Effector memory CD8-positive, alpha-beta T cell (primary cell): Measurements from ENCODE around the gene KIF26B.

Experiments used
- ATAC-seq: fragments of 150-1000 bp; cut with Tn5 transposase; replicated peaks from 2 replicates; pipeline ENCODE4 v1.10.0; 2021; ENCODE audit warnings: mild to moderate bottlenecking, moderate library complexity
- DNase-seq, 3 experiments: peaks; one replicate each; pipeline ENCODE4 v3.0.0; 2021
- H3K27ac Mint-ChIP-seq, 2 donors: one replicate each; pipeline ENCODE4 v1.8.0; 2022; ENCODE audit warnings: mild to moderate bottlenecking in 2 of 2, mixed read lengths in 2 of 2, moderate library complexity in 2 of 2
- H3K27me3 Mint-ChIP-seq, 2 donors: one replicate each; pipeline ENCODE4 v1.8.0; 2022; ENCODE audit warnings: mixed read lengths in 2 of 2
- H3K36me3 Mint-ChIP-seq: one replicate; pipeline ENCODE4 v1.8.0; 2022; ENCODE audit warnings: mild to moderate bottlenecking, moderate library complexity, mixed read lengths; ENCODE audit not compliant: insufficient read depth
- H3K4me1 Mint-ChIP-seq, 2 donors: one replicate each; pipeline ENCODE4 v1.8.0; 2022; ENCODE audit warnings: low read depth in 2 of 2, mixed read lengths in 2 of 2
- H3K4me3 Mint-ChIP-seq, 2 donors: one replicate each; pipeline ENCODE4 v1.8.0; 2022; ENCODE audit warnings: mild to moderate bottlenecking in 2 of 2, mixed read lengths in 2 of 2, moderate library complexity in 2 of 2
- H3K9me3 Mint-ChIP-seq, 2 donors: one replicate each; pipeline ENCODE4 v1.8.0; 2022; ENCODE audit warnings: mixed read lengths in 2 of 2

Gene KIF26B

GRCh38 chr1:245551536-245551935 is 396.8 kb downstream of the KIF26B start:
- peaks cover 0 to 10% of the 10 kb centered on the region in 2 donors for H3K27me3 Mint-ChIP-seq
- H3K4me3 Mint-ChIP-seq, result no peak overlapping the region
- H3K4me1 Mint-ChIP-seq, result no peaks in the 10 kb centered on the region
- DNase-seq, result no peak
- H3K9me3 Mint-ChIP-seq, result peaks cover 0 to 1% of the 10 kb centered on the region in 2 donors
- no peak for ATAC-seq
- no peaks in the 10 kb centered on the region for H3K36me3 Mint-ChIP-seq
- no peak overlapping the region for H3K27ac Mint-ChIP-seq

GRCh38 chr1:245552331-245552730 is 397.5 kb downstream of the KIF26B start:
- H3K4me3 Mint-ChIP-seq, result no peak overlapping the region
- DNase-seq (no peak), ATAC-seq (no peak)
- peaks cover 0 to 10% of the 10 kb centered on the region in 2 donors for H3K27me3 Mint-ChIP-seq
- no peaks in the 10 kb centered on the region for H3K4me1 Mint-ChIP-seq
- peaks cover 0 to 1% of the 10 kb centered on the region in 2 donors for H3K9me3 Mint-ChIP-seq
- H3K36me3 Mint-ChIP-seq, result no peaks in the 10 kb centered on the region
- H3K27ac Mint-ChIP-seq, result no peak overlapping the region

- no peak for ATAC-seq
- peak overlapping the region in 1 of 2 donors; percentile 39 for H3K27ac Mint-ChIP-seq
Observed at GRCh38 chr1:245556057-245556456, 401.3 kb downstream of the KIF26B start.

GRCh38 chr1:245558069-245558468 is 403.3 kb downstream of the KIF26B start:
- no peak overlapping the region for H3K27ac Mint-ChIP-seq
- H3K9me3 Mint-ChIP-seq, result no peaks in the 10 kb centered on the region
- peaks cover 18 to 19% of the 10 kb centered on the region in 2 donors for H3K27me3 Mint-ChIP-seq
- DNase-seq (no peak), ATAC-seq (no peak)
- H3K36me3 Mint-ChIP-seq, result no peaks in the 10 kb centered on the region
- no peak overlapping the region for H3K4me3 Mint-ChIP-seq
- H3K4me1 Mint-ChIP-seq, result no peaks in the 10 kb centered on the region

More at GRCh38 chr1:245556057-245556456, 401.3 kb downstream of the KIF26B start:
- H3K36me3 Mint-ChIP-seq, result no peaks in the 10 kb centered on the region
- H3K4me1 Mint-ChIP-seq, result no peaks in the 10 kb centered on the region
- H3K4me3 Mint-ChIP-seq, result no peak overlapping the region
- DNase-seq, result no peak
- peaks cover 16 to 19% of the 10 kb centered on the region in 2 donors for H3K27me3 Mint-ChIP-seq
- peaks cover 0 to 1% of the 10 kb centered on the region in 2 donors for H3K9me3 Mint-ChIP-seq

- H3K36me3 Mint-ChIP-seq, result no peaks in the 10 kb centered on the region
- DNase-seq, result no peak
- ATAC-seq, result no peak
- H3K4me1 Mint-ChIP-seq, result no peaks in the 10 kb centered on the region
- H3K27ac Mint-ChIP-seq, result no peak overlapping the region
- no peaks in the 10 kb centered on the region for H3K9me3 Mint-ChIP-seq
- H3K27me3 Mint-ChIP-seq, result peaks cover 18% of the 10 kb centered on the region in 2 donors
- no peak overlapping the region for H3K4me3 Mint-ChIP-seq
Observed at GRCh38 chr1:245560316-245560859, 405.6 kb downstream of the KIF26B start.

- Mint-ChIP-seq H3K9me3 (no peaks in the 10 kb centered on the region), H3K36me3 (no peaks in the 10 kb centered on the region), H3K4me1 (no peaks in the 10 kb centered on the region), H3K27me3 (peaks cover 18% of the 10 kb centered on the region in 2 donors), H3K27ac (no peak overlapping the region), H3K4me3 (no peak overlapping the region)
- DNase-seq, result no peak
- ATAC-seq, result no peak
Observed at GRCh38 chr1:245561665-245562234, 407.0 kb downstream of the KIF26B start.

GRCh38 chr1:245566134-245566533 is 411.3 kb downstream of the KIF26B start:
- H3K36me3 Mint-ChIP-seq, result peaks cover 3% of the 10 kb centered on the region
- H3K27ac Mint-ChIP-seq, result no peak overlapping the region
- H3K9me3 Mint-ChIP-seq, result no peaks in the 10 kb centered on the region
- DNase-seq (no peak), ATAC-seq (no peak)
- H3K4me1 Mint-ChIP-seq, result no peaks in the 10 kb centered on the region
- H3K27me3 Mint-ChIP-seq, result peaks cover under 1 to 9% of the 10 kb centered on the region in 2 donors
- H3K4me3 Mint-ChIP-seq, result no peak overlapping the region

- H3K4me1 Mint-ChIP-seq, result no peaks in the 10 kb centered on the region
- H3K27me3 Mint-ChIP-seq, result peaks cover 0 to 9% of the 10 kb centered on the region in 2 donors
- DNase-seq (no peak), ATAC-seq (no peak)
- peaks cover 3% of the 10 kb centered on the region for H3K36me3 Mint-ChIP-seq
- no peaks in the 10 kb centered on the region for H3K9me3 Mint-ChIP-seq
- H3K27ac Mint-ChIP-seq, result no peak overlapping the region
- no peak overlapping the region for H3K4me3 Mint-ChIP-seq
Observed at GRCh38 chr1:245566952-245567351, 412.2 kb downstream of the KIF26B start.

- Mint-ChIP-seq H3K4me3 (no peak overlapping the region), H3K36me3 (peaks cover 3% of the 10 kb centered on the region), H3K27me3 (peaks cover 2 to 10% of the 10 kb centered on the region in 2 donors)
Observed at GRCh38 chr1:245571815-245572294, 417.1 kb downstream of the KIF26B start.

GRCh38 chr1:245572709-245573108 is 417.9 kb downstream of the KIF26B start:
- H3K4me1 Mint-ChIP-seq, result no peaks in the 10 kb centered on the region
- H3K27ac Mint-ChIP-seq, result no peak overlapping the region
- ATAC-seq (no peak), DNase-seq (no peak)
- no peak overlapping the region for H3K4me3 Mint-ChIP-seq
- peaks cover 3% of the 10 kb centered on the region for H3K36me3 Mint-ChIP-seq
- H3K9me3 Mint-ChIP-seq, result no peaks in the 10 kb centered on the region
- H3K27me3 Mint-ChIP-seq, result peaks cover 10 to 18% of the 10 kb centered on the region in 2 donors

More at GRCh38 chr1:245571815-245572294, 417.1 kb downstream of the KIF26B start:
- ATAC-seq (no peak), DNase-seq (no peak)
- Mint-ChIP-seq H3K27ac (no peak overlapping the region), H3K9me3 (no peaks in the 10 kb centered on the region), H3K4me1 (no peaks in the 10 kb centered on the region)

GRCh38 chr1:245575710-245576109 is 420.9 kb downstream of the KIF26B start:
- Mint-ChIP-seq H3K27me3 (peaks cover 22 to 32% of the 10 kb centered on the region in 2 donors), H3K4me3 (no peak overlapping the region), H3K27ac (no peak overlapping the region), H3K9me3 (no peaks in the 10 kb centered on the region), H3K36me3 (no peaks in the 10 kb centered on the region), H3K4me1 (peaks cover 0 to 2% of the 10 kb centered on the region in 2 donors)
- ATAC-seq, result no peak
- DNase-seq, result no peak

- H3K4me1 Mint-ChIP-seq, result peaks cover 0 to 2% of the 10 kb centered on the region in 2 donors
- H3K9me3 Mint-ChIP-seq, result no peaks in the 10 kb centered on the region
- H3K36me3 Mint-ChIP-seq, result no peaks in the 10 kb centered on the region
- H3K27me3 Mint-ChIP-seq, result peaks cover 22 to 33% of the 10 kb centered on the region in 2 donors
- ATAC-seq (no peak), DNase-seq (no peak)
- no peak overlapping the region for H3K27ac Mint-ChIP-seq
- H3K4me3 Mint-ChIP-seq, result no peak overlapping the region
Observed at GRCh38 chr1:245576323-245576722, 421.5 kb downstream of the KIF26B start.

- Mint-ChIP-seq H3K27me3 (peaks cover 22 to 33% of the 10 kb centered on the region in 2 donors), H3K27ac (peak overlapping the region in 1 of 2 donors; percentile 38), H3K9me3 (no peaks in the 10 kb centered on the region), H3K36me3 (no peaks in the 10 kb centered on the region), H3K4me3 (no peak overlapping the region), H3K4me1 (peaks cover 0 to 2% of the 10 kb centered on the region in 2 donors)
- DNase-seq (no peak), ATAC-seq (no peak)
Observed at GRCh38 chr1:245577191-245578157, 422.7 kb downstream of the KIF26B start.
